AG20443 (cell line): ENCODE data around the gene IL16.
"Not testable (repeated sequence)": the region's sequence is repeated elsewhere in the genome, so short reads cannot be mapped to it uniquely, and the experiment has no call there.

Source experiments
- DNase-seq: peaks from one replicate; pipeline ENCODE4 v3.0.0; 2012; ENCODE audit warnings: low spot score, mixed read lengths

The IL16 gene

GRCh38 chr15:81207987-81208386, 11.3 kb downstream of the IL16 start:
- not testable (repeated sequence) for DNase-seq

DNA sequence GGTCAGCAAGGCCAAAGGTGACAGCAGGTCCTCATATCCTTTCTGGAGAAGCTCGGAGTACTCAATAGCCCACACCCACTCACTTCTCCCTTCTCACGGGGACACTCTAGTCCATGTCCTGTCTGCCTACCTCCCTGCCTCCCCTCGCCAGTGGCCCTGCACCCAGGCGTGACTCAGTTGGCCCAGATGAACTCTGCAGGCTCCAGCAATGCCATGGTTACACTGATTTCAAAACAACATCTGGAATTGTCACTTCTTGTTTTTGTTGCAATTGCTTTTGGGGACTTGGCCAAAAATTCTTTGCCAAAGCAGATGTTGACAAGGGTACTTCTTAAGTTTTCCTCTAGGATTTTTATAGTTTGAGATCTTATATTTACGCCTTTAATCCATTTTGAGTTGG, 13.0 kb downstream of the IL16 start:
- DNase-seq: no peak

- no peak for DNase-seq
These were observed 14.7 kb downstream of the IL16 start for GRCh38 chr15:81211376-81211775.

- no peak for DNase-seq
These were observed 17.3 kb downstream of the IL16 start for GRCh38 chr15:81213982-81214381.

DNA sequence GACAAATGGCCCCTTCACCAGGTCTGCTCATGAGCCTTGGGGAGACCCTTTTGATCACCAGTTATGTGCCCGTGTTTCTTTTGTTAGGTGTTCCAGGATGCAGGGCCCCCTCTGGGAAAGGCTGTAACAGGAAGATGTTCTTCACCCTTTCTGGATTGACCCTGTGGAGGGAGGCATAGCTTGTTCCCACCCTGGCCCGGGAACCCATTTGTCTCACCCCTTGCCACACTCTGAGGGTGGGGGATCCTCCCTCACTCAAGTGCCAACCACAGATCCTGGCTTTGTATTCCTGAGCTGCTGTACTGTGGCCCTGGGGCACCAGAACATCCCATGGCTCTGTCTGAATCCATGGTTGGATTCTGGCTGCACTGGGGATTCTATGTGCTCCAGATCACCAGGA, 18.9 kb downstream of the IL16 start:
- no peak for DNase-seq

- DNase-seq: no peak
These were observed 19.3 kb downstream of the IL16 start for GRCh38 chr15:81215983-81216382.

GRCh38 chr15:81216422-81216821, 19.7 kb downstream of the IL16 start:
- DNase-seq: no peak

GRCh38 chr15:81221449-81221848, 24.8 kb downstream of the IL16 start:
- DNase-seq: peak; percentile 48

GRCh38 chr15:81222007-81222406, 25.3 kb downstream of the IL16 start:
- no peak for DNase-seq

DNA sequence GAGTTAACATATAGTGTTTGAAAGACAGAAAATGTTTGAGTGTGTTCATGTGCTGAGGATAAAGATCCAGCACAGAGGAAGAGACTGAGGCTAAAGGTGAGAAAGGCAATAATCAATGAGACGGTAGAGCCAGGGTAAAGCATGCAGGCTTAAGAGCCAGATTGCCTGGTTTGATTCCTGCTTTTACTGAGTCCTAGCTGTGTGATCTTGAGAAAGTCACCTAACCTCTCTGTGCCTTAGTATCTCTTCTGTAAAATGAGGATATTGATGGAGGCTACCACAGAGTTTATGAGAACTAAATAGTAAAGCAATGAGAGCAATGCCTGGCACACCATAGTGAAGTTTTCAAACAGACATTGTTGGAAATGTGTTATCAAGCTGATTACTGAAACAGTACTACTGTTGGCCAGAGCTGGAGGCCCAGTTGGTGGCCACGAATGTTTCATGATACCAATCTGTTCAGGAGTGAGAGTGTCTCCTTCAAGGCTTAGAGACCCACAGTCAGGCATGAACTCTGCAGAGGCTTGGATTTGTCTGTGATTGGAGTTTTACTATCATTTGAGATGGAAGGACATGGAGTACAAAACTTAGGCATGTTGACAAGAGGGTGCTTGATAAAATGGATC, 26.8 kb downstream of the IL16 start:
- no peak for DNase-seq

GRCh38 chr15:81224232-81224631, 27.6 kb downstream of the IL16 start:
- DNase-seq: no peak

DNA sequence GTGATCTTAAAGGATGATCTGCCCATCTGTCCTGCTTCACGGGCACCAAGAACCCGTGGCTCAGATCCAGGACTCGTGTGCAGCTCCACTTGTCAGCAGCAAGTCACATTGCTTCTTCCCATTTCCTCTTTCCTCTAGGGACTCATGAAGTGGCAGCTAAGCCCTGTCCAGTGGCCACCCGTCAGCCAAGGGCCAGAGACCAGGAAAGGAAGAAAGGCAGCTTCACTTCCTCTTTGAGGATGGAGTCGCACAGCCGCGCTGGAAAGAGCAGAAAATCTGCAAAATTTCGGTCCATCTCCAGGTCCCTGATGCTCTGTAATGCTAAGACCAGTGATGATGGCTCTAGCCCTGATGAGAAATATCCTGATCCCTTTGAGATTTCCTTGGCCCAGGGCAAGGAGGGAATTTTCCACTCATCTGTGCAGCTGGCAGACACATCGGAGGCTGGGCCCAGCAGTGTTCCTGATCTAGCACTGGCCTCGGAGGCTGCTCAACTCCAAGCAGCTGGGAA, 28.5 kb downstream of the IL16 start:
- DNase-seq: peak; percentile 36

DNA sequence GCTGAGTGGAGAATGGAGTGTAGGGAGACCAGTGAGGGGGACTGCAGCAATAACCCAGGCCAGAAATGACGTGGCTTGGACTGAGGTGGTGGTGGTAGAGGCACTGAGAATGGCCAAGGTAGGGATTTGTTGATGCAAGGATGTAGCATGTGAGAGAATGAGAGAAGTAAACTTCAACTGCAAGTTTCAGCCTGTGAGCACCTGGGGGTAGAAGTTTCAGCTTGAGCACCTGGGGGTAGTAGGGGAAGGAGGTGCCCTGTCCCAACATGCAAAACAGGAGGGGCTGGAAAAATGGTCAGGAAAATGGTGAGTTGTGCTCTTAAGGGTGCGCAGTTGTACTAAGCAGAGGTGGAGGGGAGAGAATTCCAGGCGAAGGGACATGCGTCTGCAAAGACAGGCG, 31.0 kb downstream of the IL16 start:
- no peak for DNase-seq

- DNase-seq: peak; percentile 37
These were observed 32.9 kb downstream of the IL16 start for GRCh38 chr15:81229586-81229985.

DNA sequence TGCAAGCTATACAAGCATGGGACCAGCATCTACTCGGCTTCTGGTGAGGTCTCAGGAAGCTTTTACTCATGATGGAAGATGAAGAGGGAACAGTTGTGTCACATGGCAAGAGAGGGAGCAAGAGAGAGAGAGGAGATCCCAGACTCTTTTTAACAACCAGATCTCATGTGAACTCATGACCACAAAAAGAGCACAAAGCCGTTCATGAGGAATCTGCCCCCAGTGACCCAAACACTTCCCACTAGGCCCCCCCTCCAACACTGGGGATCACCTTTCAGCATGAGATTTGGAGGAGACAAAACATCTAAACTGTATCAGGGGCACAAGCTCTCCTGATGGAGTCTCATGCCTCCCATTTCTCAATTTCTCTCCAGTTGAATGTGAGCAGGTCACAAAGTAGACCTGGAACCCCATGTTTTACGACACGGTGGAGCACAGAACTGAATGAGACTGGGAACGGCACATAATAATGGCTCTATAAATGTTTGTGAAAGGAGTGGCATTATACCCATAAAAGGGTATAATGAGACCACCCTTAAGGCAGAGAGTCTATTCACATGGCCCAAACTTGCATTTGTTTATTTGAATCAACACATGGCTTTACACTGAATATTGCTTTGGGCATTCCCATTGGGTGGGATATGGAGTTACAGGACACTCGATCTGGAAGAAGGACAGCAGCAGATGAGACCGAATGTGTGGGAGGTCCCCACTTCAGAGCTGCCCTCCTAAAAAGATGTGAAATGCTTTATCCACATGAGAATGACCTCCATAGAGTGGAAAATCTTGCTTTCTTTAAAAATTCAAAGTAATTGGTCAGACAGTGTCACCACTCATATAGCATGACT, 38.8 kb downstream of the IL16 start:
- DNase-seq: no peak

- peak; percentile 43 for DNase-seq
These were observed 42.5 kb downstream of the IL16 start for GRCh38 chr15:81239190-81239589.

- no peak for DNase-seq
These were observed 46.1 kb downstream of the IL16 start for GRCh38 chr15:81242778-81243177.

- no peak for DNase-seq
These were observed 47.6 kb downstream of the IL16 start for GRCh38 chr15:81244306-81244705.

DNA sequence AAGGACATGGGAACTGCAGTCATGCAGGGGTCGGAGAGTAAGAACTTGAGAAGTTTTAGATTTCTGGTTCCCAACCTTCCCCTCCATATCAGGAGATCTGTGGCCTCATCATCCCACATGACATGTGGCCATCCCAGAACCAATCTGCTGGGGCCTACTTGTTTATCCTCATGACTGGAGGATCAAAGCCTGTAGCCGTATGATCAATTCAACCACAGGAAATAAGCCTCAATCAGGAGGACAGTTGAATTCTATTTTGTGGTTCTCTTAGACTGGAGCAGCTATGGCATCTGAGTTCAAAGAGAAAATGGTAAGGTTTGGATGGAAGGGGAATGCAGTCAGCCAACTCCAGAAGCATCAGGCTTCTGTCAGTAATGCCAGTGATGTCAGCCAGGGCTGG, 57.2 kb downstream of the IL16 start:
- no peak for DNase-seq

- DNase-seq: no peak
These were observed 57.7 kb downstream of the IL16 start for GRCh38 chr15:81254277-81254915.

- DNase-seq: no peak
These were observed 58.2 kb downstream of the IL16 start for GRCh38 chr15:81254916-81255290.

- DNase-seq: no peak
These were observed 58.8 kb downstream of the IL16 start for GRCh38 chr15:81255315-81255957.

DNA sequence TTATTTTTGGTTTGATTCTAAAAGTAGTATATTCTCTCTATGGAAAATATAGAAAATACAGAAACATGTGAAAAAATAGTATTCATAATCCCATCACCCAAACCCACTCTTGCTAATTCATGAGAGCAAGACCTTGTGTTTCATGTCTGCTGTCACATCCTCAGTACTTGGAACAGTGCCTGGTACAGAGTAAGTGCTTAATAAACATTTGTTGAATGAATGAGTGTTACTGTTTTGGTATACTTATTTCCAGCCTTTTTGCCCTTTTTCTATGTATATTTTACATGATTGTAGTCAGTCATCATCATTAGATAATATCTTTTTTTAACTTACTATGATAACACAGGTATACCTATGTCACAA, 59.3 kb downstream of the IL16 start:
- no peak for DNase-seq
